NCI-H1105 (cell line): ENCODE data around the gene EEF1A1.
A peak's percentile ranks its signal among the peaks of the same experiment; 100 is the strongest.
"Not testable (repeated sequence)": the region's sequence is repeated elsewhere in the genome, so short reads cannot be mapped to it uniquely, and the experiment has no call there.

ENCODE experiments used
- DNase-seq: peaks from one replicate; lab custom pipeline; 2025; lab: John Stamatoyannopoulos, UW

Gene EEF1A1

DNA sequence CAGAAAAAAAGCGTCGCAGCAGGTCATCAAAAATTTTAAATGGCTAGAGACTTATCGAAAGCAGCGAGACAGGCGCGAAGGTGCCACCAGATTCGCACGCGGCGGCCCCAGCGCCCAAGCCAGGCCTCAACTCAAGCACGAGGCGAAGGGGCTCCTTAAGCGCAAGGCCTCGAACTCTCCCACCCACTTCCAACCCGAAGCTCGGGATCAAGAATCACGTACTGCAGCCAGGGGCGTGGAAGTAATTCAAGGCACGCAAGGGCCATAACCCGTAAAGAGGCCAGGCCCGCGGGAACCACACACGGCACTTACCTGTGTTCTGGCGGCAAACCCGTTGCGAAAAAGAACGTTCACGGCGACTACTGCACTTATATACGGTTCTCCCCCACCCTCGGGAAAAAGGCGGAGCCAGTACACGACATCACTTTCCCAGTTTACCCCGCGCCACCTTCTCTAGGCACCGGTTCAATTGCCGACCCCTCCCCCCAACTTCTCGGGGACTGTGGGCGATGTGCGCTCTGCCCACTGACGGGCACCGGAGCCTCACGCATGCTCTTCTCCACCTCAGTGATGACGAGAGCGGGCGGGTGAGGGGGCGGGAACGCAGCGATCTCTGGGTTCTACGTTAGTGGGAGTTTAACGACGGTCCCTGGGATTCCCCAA lies at the start of gene EEF1A1:
Gene EEF1A1 (minus strand): TSS at position 345 of the 663 bp plus-strand sequence. CDS start 1,006 bp downstream, outside the sequence.
- peak; percentile 99 for DNase-seq

DNA sequence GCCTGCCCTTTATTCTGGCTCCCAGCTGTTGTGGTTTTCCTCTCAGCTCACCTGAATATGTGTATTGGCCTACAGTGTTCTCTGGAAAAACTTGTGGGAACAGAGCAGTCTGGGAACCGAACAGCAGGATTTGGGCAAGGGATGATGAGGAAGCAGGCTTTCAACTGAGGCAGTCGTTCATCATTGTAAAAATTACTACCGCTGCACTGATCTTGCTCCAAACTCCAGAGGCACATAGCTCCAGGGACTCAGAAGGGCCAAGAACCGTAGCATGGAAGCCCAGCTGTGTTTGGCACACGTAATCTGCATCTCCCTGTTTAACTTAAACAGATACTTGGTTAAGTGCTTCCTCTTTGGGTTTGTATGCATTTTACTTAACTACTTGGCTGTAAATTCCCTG lies 48.3 kb upstream of the EEF1A1 start:
- no peak for DNase-seq

DNA sequence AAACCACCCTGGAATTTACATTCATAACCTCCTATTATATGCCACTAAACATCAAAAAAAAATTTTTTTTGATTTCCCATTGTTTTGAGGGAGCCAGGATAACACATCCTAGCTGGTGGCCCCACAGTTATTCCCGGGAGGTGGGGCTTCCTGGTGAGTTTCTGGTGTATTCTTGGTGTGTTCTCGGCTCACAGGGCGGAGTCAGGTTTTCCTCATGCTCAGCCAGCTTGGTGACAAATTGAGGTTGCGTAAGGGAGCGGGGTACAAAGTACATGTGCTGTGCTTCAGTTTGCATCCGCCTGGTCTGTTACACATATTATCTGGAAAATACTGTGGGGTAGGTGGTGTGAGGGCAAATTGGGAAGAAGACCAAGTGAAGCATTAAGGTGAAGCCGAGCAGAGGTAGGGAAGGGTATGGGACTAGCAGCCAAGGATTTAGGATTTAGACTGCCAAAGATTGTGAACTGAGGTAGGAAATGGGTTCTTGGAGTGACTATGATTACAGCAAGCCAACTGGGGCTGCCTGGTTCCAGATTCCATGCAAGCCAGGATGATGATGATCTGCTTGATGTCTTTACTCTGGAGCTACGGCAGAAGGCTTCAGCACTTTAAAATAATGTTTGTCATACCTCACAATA lies 46.2 kb upstream of the EEF1A1 start:
- no peak for DNase-seq

DNA sequence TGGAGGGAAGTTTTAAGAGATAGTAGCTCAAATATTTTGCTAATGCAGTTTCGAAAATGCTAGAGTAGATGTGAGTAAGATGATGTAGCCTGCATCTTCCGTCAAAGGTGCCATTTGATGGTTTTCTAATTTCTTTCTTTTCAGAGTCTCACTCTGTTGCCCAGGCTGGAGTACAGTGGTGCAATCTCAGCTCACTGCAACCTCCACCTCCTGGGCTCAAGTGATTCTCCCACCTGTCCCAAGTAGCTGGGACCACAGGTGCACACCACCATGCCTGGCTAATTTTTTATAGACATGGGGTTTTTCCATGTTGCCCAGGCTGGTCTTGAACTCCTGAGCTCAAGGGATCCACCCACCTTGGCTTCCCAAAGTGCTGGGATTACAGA lies 45.6 kb upstream of the EEF1A1 start:
- DNase-seq = not testable (repeated sequence)

DNA sequence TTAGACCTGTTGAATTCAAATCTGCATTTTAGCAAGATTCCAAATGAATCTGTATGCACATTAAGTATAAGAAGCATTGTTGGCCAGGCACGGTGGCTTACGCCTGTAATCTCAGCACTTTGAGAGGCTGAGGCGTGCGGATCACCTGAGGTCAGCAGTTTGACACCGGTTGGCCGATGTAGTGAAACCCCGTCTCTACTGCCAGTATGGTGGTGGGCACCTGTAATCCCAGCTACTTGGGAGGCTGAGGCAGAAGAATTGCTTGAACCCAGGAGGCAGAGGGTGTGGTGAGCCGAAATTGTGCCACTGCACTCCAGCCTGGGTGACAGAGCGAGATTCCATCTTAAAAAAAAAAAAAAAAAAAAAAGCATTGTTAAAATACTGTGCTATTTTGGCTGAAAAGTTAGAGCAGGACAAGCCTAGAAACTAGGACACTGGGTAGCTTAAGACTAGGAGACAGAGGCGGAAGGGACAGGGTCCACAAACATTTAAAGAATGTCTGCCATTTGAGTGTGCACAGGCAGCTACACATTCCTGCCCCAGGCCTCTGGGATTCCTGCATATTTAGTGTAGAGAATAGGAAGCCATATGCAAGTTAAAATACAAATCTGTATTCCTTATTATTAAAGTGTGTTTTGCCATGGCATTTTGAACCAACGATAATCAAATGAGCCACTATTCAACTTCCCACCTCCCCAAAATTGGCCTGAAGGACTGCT lies 45.1 kb upstream of the EEF1A1 start:
- DNase-seq = no peak

DNA sequence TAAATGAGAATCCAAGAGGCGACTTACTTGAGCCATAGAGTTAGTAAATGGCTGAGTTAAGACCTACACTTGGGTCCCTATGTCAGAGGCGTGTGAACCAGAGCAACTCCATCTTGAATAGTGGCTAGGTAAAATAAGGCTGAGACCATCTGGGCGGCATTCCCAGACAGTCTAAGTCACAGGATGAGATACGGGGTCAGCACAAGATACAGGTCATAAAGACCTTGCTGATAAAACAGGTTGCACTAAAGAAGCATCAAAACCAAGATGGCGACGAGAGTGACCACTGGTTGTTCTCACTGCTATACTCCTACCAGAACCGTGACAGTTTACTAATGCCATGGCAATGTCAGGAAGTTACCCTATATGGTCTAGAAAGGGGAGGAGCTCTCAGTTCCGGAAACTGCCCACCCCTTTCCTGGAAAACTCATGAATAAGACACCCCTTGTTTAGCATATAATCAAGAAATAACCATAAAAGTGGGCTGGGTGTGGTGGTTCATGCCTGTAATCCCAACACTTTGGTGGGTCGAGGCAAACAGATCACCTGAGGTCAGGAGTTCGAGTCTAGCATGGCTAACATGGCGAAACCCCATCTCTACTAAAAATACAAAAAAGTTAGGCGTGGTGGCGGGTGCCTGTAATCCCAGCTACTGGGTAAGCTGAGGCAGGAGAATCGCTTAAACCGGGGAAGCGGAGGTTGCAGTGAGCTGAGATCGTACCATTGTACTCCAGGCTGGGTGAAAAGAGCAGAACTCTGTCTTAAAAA lies 43.9 kb upstream of the EEF1A1 start:
- no peak for DNase-seq

DNA sequence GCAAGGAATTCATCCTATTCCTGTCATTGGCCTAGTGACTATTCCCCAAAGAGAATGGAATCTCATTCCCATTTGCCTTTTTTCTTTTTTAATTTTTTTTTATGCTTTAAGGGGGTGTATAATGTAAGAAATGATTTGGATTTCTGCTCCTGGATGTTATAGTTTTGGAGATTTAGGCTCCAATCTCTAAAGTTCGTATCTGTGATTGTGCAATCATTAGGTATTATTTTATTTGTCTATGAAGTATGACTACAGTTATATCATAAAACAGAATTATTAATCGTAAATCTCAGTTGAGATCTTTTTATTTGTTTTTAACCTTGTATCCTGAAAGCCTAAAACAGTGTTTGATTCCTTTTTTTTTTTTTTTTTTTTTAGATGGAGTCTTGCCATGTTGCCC lies 41.7 kb upstream of the EEF1A1 start:
- DNase-seq = no peak

DNA sequence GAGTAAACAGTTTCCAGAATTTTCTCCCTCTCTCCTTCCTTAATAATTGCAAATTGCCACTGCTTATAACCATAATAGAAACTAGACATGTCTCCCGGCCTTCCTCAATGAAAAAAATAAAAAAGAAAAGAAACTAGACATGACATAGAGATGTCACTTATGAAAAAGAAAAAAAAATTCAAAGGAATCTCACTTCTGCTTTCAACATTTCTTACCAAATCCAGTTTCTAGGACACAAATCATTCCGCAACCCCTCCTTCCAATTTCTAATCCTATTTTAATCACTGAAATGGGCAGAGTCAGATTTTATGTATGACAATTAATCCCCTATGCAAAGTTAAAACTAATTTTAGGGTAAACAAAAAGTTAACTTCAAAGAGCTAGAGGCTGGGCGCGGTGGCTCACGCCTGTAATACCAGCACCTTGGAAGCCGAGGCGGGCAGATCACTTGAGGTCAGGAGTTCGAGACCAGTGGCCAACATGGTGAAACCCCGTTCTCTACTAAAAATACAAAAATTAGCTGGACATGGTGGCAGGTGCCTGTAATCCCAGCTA lies 40.1 kb upstream of the EEF1A1 start:
- no peak for DNase-seq

DNA sequence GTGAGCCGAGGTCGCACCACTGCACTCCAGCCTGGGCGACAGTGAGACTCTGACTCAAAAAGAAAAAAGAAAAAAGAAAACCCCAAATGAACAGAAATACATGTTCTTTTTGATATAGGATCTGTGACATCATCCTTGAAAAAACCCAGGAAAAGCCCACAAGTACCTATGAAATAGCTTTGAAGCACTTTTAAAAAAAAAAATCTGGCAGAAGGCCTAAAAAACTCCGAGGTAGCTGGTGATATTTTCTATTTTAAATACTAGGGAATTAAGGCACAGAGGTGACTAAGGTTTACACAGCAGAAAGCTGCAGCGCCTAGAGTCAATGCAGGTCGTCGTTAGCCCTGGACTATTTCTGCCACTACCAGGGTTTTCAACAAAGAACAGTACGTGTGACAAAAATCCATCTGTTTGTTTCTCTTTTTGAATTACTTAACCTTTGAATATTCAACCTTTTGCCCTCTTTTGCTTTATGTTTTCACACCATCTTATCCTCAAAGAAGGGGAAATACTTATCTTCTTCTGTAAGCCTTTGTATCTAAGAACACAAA lies 39.4 kb upstream of the EEF1A1 start:
- no peak for DNase-seq

DNA sequence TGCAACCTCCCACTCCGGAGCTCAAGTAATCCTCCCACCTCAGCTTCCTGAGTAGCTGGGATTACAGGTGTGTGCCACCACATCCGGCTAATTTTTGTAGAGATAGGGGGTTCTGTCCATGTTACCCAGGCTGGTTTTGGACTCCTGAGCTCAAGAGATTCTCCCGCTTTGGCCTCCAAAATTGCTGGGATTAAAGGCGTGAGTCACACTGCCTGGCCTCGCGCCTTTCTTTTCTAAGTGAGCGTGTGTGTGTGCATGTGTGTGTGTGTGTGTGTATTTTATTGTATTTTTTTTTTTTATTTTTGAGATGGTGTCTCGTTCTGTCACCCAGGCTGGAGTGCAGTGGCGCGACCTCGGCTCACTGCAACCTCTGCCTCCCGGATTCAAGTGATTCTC lies 38.6 kb upstream of the EEF1A1 start:
- DNase-seq = not testable (repeated sequence)

DNA sequence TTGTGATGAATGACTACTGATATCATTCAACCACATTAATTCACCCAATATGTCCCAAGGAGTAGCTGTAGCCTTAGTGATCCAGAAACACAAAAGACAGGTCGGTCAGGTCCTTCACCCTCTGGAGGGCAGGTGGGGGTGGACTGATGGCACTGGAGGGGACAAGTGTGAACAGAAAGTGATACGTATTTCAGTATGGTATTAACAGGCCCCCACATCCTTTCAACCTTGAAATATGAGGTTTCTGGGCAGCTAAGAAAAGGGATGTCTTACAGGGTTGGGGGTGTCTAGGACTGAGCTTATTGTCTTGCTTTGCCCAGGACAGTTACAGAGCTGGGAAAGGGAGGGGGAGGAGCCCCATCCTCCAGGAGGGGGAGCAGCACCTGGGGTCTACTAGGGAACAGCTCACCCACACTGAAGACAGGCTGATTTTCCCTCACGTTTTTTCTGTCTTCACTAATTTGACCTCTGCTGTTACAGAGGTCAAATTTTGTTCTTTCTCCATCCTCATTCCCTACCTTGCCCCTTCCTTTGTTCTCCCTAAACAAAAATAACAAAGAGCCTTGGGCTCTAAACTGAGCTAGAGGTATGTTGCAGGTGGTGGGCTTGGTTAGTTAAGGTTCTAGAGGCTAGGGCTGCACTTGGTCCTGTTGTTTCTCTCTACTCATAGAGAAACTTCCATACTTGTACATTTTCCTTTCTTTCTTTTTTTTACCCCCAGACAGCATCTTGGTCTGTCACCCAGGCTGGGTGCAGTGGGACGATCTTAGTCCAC lies 38.0 kb upstream of the EEF1A1 start:
- no peak for DNase-seq

DNA sequence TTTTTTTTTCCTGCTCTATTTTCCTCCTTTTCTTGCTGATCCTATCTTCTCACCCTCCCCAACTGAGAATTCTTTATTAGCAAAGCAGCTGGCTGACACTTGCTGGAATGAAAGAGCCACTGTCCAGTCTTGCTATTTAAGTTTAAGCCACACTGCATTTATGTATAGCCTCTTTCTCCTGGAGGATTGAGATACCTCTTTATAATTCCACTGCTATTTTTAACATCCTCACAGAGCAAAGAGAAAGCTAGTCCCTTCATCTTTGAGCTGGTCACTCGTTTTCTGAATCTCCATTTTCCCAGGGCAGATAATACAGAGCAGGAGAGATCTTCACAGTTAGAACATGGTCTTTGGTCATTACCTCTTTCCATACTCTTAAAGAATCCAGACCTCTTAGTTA lies 36.0 kb upstream of the EEF1A1 start:
- DNase-seq = no peak

DNA sequence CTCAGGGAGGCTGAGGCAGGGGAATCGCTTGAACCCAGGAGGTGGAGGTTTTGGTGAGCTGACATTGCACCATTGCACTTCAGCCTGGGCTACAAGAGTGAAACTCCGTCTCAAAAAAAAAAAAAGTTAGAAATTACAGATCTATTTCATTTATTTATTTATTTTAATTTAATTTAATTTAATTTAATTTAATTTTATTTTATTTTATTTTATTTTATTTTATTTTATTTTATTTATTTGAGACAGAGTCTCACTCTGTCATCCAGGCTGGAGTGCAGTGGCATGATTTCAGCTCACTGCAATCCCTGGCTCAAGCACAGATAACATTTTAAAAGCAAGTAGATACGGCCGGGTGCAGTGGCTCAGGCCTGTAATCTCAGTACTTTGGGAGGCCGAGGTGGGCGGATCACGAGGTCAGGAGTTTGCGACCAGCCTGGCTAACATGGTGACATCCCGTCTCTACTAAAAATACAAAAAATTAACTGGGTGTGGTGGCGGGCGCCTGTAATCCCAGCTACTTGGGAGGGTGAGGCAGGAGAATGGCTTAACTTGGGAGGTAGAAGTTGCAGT lies 34.6 kb upstream of the EEF1A1 start:
- DNase-seq = not testable (repeated sequence)

DNA sequence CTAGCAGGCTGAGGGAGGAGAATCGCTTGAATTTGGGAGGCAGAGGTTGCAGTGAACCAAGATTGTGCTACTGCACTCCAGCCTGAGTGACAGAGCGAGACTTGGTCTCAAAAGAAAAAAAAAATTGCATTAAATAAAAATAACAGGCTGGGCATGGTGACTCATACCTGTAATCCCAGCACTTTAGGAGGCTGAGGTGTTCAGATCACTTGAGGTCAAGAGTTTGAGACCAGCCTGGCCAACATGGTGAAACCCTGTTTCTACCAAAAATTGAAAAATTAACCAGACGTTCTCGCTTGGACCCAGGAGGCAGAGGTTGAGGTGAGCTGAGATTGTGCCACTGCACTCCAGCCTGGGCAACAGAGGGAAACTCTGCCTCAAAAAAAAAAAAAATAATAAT lies 30.3 kb upstream of the EEF1A1 start:
- DNase-seq = not testable (repeated sequence)

DNA sequence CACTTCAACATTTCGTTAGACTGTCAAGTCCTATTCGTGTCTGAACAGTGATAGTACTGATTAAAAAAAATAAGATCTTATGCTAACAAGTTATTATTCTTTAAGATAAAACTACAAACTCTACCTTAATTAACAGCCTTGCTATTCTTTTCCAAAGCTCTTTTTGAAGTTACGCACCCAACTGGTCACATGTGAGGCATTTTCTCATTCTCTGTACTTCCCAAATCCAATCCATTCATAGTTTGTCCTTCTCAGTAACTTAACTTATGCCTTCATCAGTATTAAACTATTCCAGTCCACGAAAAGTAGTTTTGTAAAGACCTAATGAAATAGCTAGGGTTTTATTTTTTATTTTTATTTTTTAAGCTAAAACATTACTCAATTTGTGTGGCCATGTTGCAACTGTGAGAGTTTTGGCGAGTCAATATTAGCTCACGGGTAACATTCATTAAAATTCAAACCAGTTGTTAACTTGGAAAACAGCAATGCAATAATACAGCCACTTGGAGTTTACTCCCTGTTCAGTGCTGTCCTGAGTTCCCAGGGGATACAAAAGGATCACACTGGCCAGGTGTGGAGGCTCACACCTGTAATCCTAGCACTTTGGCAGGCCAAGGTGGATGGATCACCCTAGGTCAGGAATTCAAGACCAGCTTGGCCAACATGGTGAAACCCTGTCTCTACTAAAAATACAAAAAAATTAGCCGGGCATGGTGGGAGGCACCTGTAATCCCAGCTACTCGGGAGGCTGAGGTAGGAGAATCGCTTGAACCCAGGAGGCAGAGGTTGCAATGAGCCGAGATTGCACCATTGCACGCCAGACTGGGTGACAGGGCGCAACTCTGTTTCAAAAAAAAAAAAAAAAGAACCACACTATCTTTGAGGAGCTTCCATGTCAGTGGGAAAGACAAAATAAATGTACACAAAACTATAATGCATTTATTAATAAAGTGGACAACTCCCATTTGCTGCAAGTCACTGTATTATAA lies 27.9 kb upstream of the EEF1A1 start:
- no peak for DNase-seq

DNA sequence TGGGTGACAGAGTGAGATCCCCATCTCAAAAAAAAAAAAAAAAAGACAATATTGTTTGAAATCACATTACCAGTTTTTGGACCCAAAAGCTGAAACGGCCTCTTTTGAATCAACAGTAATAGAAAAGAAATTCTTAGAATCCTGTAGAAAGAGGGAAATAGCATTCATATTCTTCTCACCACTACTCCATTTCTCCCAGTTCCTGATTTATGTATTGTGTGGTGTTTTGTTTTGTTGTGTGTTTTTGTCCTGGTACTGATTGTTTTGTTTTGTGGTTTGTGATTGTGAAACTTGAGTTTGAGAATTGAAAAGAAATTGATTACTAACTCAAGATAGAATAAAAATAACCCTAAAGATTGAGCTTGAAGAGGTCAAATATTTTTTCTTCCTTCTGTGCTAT lies 26.2 kb upstream of the EEF1A1 start:
- DNase-seq = no peak

DNA sequence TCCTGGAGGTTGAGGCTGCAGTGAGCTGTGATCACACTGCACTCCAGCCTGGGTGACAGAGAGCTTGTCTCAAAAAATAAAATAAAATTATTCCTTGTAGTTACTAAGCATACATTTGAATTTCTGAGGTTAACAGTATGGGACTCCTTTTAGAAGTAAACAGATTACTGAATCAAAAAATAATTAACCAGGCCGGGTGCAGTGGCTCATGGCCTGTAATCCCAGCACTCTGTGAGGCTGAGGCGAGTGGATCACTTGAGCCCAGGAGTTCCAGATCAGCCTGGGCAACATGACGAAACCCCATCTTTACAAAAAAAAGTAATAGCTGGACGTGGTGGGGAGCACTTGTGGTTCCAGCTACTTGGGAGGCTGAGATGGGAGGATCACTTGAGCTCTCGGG lies 22.1 kb upstream of the EEF1A1 start:
- no peak for DNase-seq

DNA sequence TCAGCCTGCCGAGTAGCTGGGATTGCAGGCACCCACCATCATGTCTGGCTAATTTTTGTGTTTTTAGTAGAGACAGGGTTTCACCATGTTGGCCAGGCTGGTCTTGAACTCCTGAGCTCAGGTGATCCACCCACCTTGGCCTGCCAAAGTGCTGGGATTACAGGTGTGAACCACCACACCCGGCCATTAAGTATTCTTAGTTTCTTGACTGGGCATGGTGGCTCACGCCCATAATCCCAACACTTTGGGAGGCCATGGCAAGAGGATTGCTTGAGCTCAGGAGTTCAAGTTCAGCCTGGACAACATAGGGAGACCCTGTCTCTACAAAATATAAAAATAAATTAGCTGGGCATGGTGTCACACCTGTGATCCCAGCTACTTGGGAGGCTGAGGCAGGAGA lies 21.6 kb upstream of the EEF1A1 start:
- not testable (repeated sequence) for DNase-seq

DNA sequence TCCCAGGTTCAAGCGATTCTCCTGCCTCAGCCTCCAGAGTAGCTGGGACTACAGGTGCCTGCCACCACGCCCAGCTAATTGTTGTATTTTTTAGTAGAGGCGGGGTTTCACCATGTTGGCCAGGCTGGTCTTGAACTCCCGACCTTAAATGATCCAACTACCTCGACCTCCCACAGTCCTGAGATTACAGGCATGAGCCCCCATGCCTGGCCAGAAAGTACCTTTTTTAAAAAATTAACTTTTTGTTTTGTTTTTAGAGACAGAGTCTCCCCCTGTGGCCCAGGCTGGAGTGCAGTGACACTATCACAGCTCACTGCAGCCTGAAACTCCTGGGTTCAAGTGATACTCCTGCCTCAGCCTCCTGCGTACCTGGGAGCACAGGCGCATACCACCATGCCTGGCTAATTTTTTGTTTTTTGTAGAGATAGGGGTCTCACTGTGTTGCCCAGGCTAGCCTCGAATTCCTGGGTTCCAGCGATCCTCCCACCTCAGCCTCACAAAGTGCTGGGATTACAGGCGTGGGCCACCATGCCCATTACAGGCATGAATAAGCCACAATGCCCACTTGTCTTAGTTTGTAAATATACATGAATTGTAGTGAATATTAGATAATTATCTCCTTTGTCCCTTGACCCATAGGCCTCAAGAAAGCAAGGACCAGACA lies 17.4 kb upstream of the EEF1A1 start:
- no peak for DNase-seq
